Measurements from ENCODE around the gene B3GNT2.

The B3GNT2 gene

GRCh38 chr2:62195421-62196277, at the start of gene B3GNT2:
B3GNT2 (plus strand) TSS chr2:62196115; CDS start chr2:62222221, 26,106 bp downstream.
- TF ChIP-seq GATA3 (IDR thresholded peaks at IDR 0.05; ENCODE audit: low read depth, low read length), result no peak
- TF ChIP-seq GATA2 (IDR thresholded peaks at IDR 0.05; ENCODE audit: low read depth, low read length), result no peak

DNA sequence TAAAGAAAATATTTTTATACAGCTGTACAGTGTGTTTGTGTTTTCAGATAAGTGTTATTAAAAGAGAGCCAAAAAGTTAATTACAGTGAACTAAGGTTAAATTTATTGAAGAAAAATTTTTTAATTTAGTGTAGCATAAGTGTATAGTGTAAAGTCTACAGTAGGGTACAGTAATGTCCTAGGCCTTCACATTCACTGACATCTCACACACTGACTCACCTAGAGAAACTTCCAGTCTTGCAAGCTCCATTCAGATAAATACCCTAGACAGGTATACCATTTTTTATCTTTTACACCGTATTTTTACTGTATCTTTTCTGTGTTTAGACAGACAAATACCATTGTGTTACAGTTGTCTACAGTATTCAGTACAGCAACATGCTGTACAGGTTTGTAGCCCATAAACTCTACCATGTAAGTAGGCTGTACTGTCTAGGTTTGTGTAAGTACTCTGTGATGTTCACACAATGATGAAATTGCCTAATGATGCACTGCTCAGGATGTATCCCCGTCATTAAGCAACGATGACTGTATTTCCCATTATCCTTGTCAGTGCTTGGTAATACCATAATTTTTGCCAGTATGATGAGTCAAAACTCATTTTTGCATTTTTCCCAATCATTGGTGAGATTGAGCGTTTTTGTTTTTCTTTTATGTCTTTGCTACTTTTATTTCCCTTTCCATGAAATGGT, 48.2 kb upstream of the B3GNT2 start:
- no peak for TF ChIP-seq GATA3 (IDR thresholded peaks at IDR 0.05; ENCODE audit: low read depth, low read length)
- no peak for TF ChIP-seq GATA2 (IDR thresholded peaks at IDR 0.05; ENCODE audit: low read depth, low read length)

DNA sequence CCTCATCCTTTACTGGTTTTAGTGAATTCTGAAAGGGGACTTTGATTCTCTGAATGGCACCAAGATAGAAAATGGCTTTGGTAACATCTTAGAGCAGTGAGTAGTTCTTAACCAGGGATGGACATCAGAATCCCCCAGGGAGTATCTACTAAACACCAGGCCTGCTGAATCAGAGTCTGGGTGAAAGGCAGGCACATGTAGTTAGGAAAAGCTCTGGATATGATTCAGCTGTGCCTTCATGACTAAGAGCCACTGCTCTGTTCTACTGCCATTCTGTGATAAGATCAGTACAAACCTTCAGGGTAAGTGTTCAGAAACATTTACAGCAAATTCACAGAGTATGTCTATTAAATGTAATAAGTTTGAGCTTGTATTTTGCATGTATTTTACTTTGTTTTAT, 46.2 kb upstream of the B3GNT2 start:
- TF ChIP-seq GATA3 (IDR thresholded peaks at IDR 0.05; ENCODE audit: low read depth, low read length) (peak; percentile 56), GATA2 (IDR thresholded peaks at IDR 0.05; ENCODE audit: low read depth, low read length) (peak; percentile 78)

DNA sequence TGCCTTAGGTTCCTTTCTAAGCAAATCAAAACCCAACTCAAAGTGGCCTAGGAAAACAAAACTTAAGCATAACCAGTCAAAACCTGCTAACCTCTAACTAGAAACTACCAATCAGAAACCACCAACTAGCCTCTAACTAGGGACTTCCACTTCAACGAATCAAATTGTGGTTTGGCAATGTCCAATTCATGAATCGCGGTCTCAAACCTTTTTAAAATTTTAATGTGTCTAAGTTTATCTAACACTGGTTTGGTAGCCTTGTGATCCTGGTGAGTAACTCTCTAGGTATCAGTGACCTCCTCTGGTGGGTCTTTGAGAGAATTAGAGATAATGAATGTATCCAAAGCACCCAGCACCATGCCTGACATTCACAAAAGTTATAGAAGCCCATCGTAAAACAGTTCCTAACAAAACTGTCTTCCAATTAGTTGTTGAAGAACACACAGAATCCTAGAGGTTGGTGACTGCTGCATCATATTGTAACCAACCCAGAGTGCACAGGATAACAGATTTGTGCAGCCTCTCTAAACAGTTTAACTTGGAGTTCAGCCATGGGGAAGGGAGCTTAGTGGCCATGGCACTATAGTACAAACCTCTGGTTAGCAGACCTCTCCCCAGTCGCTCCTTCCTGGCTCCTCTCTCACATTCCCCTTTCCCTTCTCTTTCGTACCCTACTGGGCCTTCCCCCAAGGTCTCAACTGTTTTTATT, 45.2 kb upstream of the B3GNT2 start:
- no peak for TF ChIP-seq GATA2 (IDR thresholded peaks at IDR 0.05; ENCODE audit: low read depth, low read length)
- no peak for TF ChIP-seq GATA3 (IDR thresholded peaks at IDR 0.05; ENCODE audit: low read depth, low read length)

GRCh38 chr2:62151306-62151638, 44.6 kb upstream of the B3GNT2 start:
- TF ChIP-seq GATA2 (IDR thresholded peaks at IDR 0.05; ENCODE audit: low read depth, low read length) (no peak), GATA3 (IDR thresholded peaks at IDR 0.05; ENCODE audit: low read depth, low read length) (no peak)

- TF ChIP-seq GATA3 (IDR thresholded peaks at IDR 0.05; ENCODE audit: low read depth, low read length) (no peak), GATA2 (IDR thresholded peaks at IDR 0.05; ENCODE audit: low read depth, low read length) (no peak)
These were observed 43.9 kb upstream of the B3GNT2 start for GRCh38 chr2:62152000-62152399.

- no peak for TF ChIP-seq GATA3 (IDR thresholded peaks at IDR 0.05; ENCODE audit: low read depth, low read length)
- no peak for TF ChIP-seq GATA2 (IDR thresholded peaks at IDR 0.05; ENCODE audit: low read depth, low read length)
These were observed 38.9 kb upstream of the B3GNT2 start for GRCh38 chr2:62156861-62157496.

DNA sequence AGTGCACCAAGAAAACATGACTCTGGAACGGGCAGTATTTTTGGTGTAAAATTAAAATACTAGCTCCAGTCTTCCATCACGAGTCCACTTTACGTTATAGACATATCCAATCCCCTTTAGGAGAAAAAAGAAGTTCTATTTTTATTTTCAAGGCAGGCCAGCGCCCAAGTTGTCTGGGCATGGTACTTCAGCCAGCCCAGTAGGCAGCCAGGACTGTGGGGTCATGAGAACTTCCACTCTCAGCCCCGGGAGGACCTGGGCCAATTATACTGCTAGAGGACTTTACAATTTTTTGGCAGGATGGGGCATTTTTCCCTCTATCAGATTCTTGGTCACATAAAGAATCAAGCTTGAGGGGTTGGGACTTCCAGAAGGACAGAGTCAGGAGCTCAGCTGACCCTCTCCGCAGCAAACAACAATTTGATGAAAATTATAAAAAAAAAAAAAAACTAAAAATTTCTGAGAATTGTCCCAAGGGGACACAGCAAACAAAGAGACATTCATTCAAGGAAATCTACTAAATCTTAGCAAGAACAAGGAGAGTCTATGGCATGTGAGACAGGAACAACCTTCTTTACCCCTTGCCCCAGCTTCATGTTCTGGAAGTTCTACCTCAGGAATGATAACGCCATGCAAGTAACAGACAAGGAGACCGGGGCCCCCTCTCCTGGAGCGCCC, 37.3 kb upstream of the B3GNT2 start:
- TF ChIP-seq GATA3 (IDR thresholded peaks at IDR 0.05; ENCODE audit: low read depth, low read length) (no peak), GATA2 (IDR thresholded peaks at IDR 0.05; ENCODE audit: low read depth, low read length) (no peak)

DNA sequence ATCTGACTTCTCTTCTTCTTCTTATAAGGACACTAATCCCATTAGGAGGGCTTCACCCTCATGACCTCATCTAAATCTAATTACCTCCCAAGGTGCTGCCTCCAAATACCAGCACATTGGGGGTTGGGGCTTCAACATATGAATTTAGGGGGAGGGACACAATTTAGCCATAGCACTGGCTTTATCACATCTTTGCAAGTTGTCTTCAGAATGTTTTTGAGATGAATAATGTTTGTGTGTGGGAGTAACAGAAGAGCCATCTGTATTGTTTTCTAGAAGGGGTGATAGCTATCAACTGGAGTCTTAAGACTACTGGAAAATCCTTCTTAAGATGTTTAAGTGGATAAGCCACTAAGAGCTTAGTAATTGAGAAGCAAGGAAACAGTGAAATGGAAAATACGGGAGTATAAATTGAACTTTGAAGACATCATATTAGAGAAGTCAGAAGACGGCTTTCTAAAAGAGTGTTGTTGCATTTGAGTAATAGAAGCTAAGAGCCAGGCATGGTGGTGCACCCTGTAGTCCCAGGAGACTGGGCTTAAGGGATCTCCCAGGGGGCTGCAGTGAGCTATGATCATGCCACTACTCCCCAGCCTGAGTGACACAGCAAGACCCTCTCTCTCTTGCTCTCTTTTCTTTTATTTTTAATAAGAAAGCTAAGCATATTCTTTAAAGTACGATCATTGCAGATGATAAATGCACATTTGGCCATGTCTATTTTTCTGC, 32.6 kb upstream of the B3GNT2 start:
- no peak for TF ChIP-seq GATA2 (IDR thresholded peaks at IDR 0.05; ENCODE audit: low read depth, low read length)
- no peak for TF ChIP-seq GATA3 (IDR thresholded peaks at IDR 0.05; ENCODE audit: low read depth, low read length)

- TF ChIP-seq GATA3 (IDR thresholded peaks at IDR 0.05; ENCODE audit: low read depth, low read length) (no peak), GATA2 (IDR thresholded peaks at IDR 0.05; ENCODE audit: low read depth, low read length) (no peak)
These were observed 32.1 kb upstream of the B3GNT2 start for GRCh38 chr2:62163834-62164233.

DNA sequence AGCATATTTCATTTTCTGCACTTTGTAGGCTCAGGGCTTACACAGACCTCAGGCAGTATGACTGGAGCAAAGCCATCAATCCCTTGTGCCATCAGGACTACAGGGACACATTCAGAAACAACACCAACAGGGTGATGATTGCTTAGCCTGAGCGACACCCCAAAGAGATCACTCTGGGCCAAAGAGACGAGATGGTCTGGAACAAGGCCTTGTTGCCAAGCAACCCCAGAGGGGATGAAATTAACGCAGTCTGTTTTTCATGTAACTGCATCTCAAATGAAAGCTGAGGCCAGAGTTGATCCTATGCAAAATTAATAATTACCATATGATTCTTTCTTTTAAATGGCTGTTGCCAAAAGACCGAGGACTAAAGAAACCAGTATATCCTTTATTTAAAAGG, 20.2 kb upstream of the B3GNT2 start:
- TF ChIP-seq GATA3 (IDR thresholded peaks at IDR 0.05; ENCODE audit: low read depth, low read length) (no peak), GATA2 (IDR thresholded peaks at IDR 0.05; ENCODE audit: low read depth, low read length) (no peak)

DNA sequence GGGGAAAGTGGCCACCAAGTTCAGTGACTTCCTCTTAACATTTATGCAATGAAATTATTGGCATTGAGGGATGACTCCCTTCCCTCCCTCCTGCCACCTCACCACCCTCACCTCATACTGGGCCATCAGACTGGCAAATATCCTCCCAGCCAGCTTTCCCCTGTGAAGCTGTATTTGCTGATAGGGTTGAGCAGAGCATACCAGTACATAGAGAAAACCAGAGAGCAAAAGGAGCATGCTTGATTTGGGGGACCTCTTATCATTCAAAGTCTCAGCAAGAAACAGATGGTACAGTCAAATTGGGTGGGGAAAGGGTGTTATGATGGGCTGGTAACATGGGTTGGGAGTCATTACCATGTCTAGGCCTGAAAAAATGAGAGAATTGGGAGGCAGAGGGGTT, 19.1 kb upstream of the B3GNT2 start:
- TF ChIP-seq GATA2 (IDR thresholded peaks at IDR 0.05; ENCODE audit: low read depth, low read length), result no peak
- TF ChIP-seq GATA3 (IDR thresholded peaks at IDR 0.05; ENCODE audit: low read depth, low read length), result no peak

Measured in SH-SY5Y (cell line).